GM12878 (cell line): Measurements from ENCODE around the gene GZMB. TPM values are rescaled to one million over a fixed set of nuclear protein-coding genes. Genes with fewer than 3 reads are reported as not detected.

Experiments used
- ATAC-seq: fragments of 200-7000 bp; cut with Tn5 transposase; 3 replicates; pipeline ENCODE4 v1.9.1; 2020; ENCODE audit warnings: mild to moderate bottlenecking, moderate library complexity
- BruUV-seq: library from RNA; stranded (reverse); fragments of 400-500 nt; replicated peaks from 2 replicates; lab custom pipeline; 2021; lab: Mats Ljungman, UMichigan
- CTCF ChIA-PET: fragments of 300-600 bp; sonication (Branson Sonifier 250); formaldehyde crosslinking; extraction: SDS; loops from one replicate; lab custom pipeline; 2021; ENCODE audit warnings: inconsistent platforms; lab: Yijun Ruan, JAX
- POLR2A ChIA-PET: fragments of 350-600 bp; formaldehyde crosslinking; extraction: SDS; loops from one replicate; lab custom pipeline; 2021; ENCODE audit warnings: inconsistent platforms; lab: Charles Lee
- RAD21 ChIA-PET: fragments of 300-600 bp; sonication (Branson Sonifier 250); formaldehyde crosslinking; loops from one replicate; lab custom pipeline; 2023; ENCODE audit warnings: antibody characterized with exemption; ENCODE audit not compliant: unreplicated experiment; lab: Charles Lee
- SMC1A ChIA-PET: fragments of 300-600 bp; sonication (Branson Sonifier 250); formaldehyde crosslinking; loops from one replicate; lab custom pipeline; 2023; ENCODE audit not compliant: unreplicated experiment, uncharacterized antibody; lab: Charles Lee
- DNase-seq: peaks from one replicate; pipeline ENCODE4 v3.0.0-alpha.2; 2011; ENCODE audit warnings: low read depth, low spot score
- FAIRE-seq: peaks from 3 replicates; lab custom pipeline; 2011; peaks lifted over from hg19 to GRCh38; lab: Jason Lieb, UNC
- H2AFZ ChIP-seq: 2 replicates; pipeline ENCODE4 v1.6.0; 2011; ENCODE audit warnings: low read depth, low read length, control low read depth; ENCODE audit not compliant: control insufficient read depth
- H3K27ac ChIP-seq: 2 replicates; pipeline ENCODE4 v1.5.1; 2011; ENCODE audit warnings: control low read depth; ENCODE audit not compliant: control insufficient read depth, insufficient read depth
- H3K27me3 ChIP-seq, 2 experiments: replicated peaks in 1 of 2; 2 replicates each; pipeline versions ENCODE4 v1.6.0 to v1.6.1; 2011; ENCODE audit warnings: low read length in 1 of 2; ENCODE audit not compliant: control insufficient read depth in 2 of 2, insufficient read depth in 2 of 2
- H3K36me3 ChIP-seq, 2 experiments: 2 replicates each; pipeline ENCODE4 v1.5.1; 2011; ENCODE audit warnings: low read length in 1 of 2; ENCODE audit not compliant: control insufficient read depth in 2 of 2, insufficient read depth in 2 of 2
- H3K4me1 ChIP-seq: 2 replicates; pipeline ENCODE4 v1.6.1; 2011; ENCODE audit warnings: mild to moderate bottlenecking, low read length, moderate library complexity, mixed read lengths; ENCODE audit not compliant: control insufficient read depth, insufficient read depth
- H3K4me2 ChIP-seq: 2 replicates; pipeline ENCODE4 v1.6.0; 2011; ENCODE audit warnings: control low read depth; ENCODE audit not compliant: control insufficient read depth, insufficient read depth
- H3K4me3 ChIP-seq: fragments of 200-600 bp; sonication (generic); 2 replicates; pipeline ENCODE4 v1.5.1; 2016
- H3K79me2 ChIP-seq: 2 replicates; pipeline ENCODE4 v1.6.0; 2011; ENCODE audit warnings: low read length; ENCODE audit not compliant: control insufficient read depth, insufficient read depth
- H3K9ac ChIP-seq: 2 replicates; pipeline ENCODE4 v1.8.0; 2011; ENCODE audit warnings: low read length, control low read depth, mixed read lengths; ENCODE audit not compliant: control insufficient read depth, insufficient read depth
- H3K9me3 ChIP-seq: replicated peaks from 3 replicates; pipeline ENCODE4 v1.5.1; 2011; ENCODE audit warnings: mild to moderate bottlenecking, low read length; ENCODE audit not compliant: control insufficient read depth, insufficient read depth
- H4K20me1 ChIP-seq: 2 replicates; pipeline ENCODE4 v1.6.0; 2011; ENCODE audit not compliant: control insufficient read depth, insufficient read depth
- CBX5 ChIP-seq: sonication (generic); IDR thresholded peaks from 2 replicates; pipeline ENCODE4 v1.6.1; 2016; ENCODE audit warnings: low read depth, moderate library complexity, mild to moderate bottlenecking, inconsistent platforms
- EP300 ChIP-seq, 2 experiments: fragments of 150-350 bp in 1 of 2; IDR thresholded peaks; 2 replicates each; pipeline ENCODE4 v1.6.1; 2011 to 2012; ENCODE audit warnings: low read depth in 2 of 2, low read length in 2 of 2, borderline replicate concordance in 1 of 2, improper control_type of control experiment in 1 of 2, inconsistent platforms in 1 of 2; ENCODE audit not compliant: control insufficient read depth in 1 of 2
- ETV6 ChIP-seq, 2 experiments: fragments of 450-650 bp in 1 of 2; IDR thresholded peaks in 1 of 2; conservative IDR thresholded peaks in 1 of 2; 2 replicates each; pipeline ENCODE4 v1.6.1; 2014; ENCODE audit warnings: antibody characterized with exemption in 1 of 2, borderline replicate concordance in 1 of 2, low read depth in 1 of 2, mild to moderate bottlenecking in 1 of 2, moderate library complexity in 1 of 2
- JUND ChIP-seq: IDR thresholded peaks from 2 replicates; pipeline ENCODE4 v1.6.1; 2012; ENCODE audit warnings: low read depth, mild to moderate bottlenecking, low read length, improper control_type of control experiment, moderate library complexity
- MYB ChIP-seq: fragments of 150-350 bp; IDR thresholded peaks from 2 replicates; pipeline ENCODE4 v1.6.1; 2014; ENCODE audit warnings: mild to moderate bottlenecking, low read depth, low read length, borderline replicate concordance
- NR2C2 ChIP-seq: IDR thresholded peaks from 2 replicates; pipeline ENCODE4 v1.6.1; 2011; ENCODE audit warnings: borderline replicate concordance, low read depth; ENCODE audit not compliant: control insufficient read depth, insufficient read length
- TCF3 ChIP-seq: IDR thresholded peaks from 2 replicates; pipeline ENCODE4 v1.6.1; 2012; ENCODE audit warnings: low read depth, mild to moderate bottlenecking, low read length, borderline replicate concordance; ENCODE audit not compliant: insufficient read depth
- ZBTB40 ChIP-seq: fragments of 450-650 bp; IDR thresholded peaks from 2 replicates; pipeline ENCODE4 v1.6.1; 2016; ENCODE audit warnings: mild to moderate bottlenecking, moderate library complexity, borderline replicate concordance
- ZNF592 ChIP-seq: fragments of 450-650 bp; IDR thresholded peaks from 2 replicates; pipeline ENCODE4 v1.6.1; 2017; ENCODE audit warnings: mild to moderate bottlenecking, moderate library complexity
- ZSCAN29 ChIP-seq: fragments of 450-650 bp; IDR thresholded peaks from 2 replicates; pipeline ENCODE4 v1.6.1; 2017; ENCODE audit warnings: mild to moderate bottlenecking, moderate library complexity
- WGBS: methylation state at CpG from one replicate; pipeline ENCODE4 v1.1.6; 2016; ENCODE audit warnings: low lambda C conversion rate; ENCODE audit not compliant: insufficient replicate concordance, insufficient coverage; ENCODE audit errors: missing lambda C conversion rate; 5-methylcytosine and 5-hydroxymethylcytosine counted together
- in situ Hi-C: fragments of 300-500 bp; cut with MboI; formaldehyde crosslinking; loops from 9 replicates; pipeline ENCODE4 v1.14.3; 2018; ENCODE audit warnings: mixed read lengths
- intact Hi-C: fragments of 100-400 bp; cut with micrococcal nuclease; formaldehyde crosslinking; loops from one replicate; pipeline ENCODE4 v1.14.2; 2022; ENCODE audit not compliant: unreplicated experiment
- polyA plus RNA-seq, 11 experiments: library from polyadenylated mRNA; depleted of rRNA in 4 of 11; unstranded in 6 of 11; stranded (reverse) in 5 of 11; fragments of >200 nt; fragmentation: Nextera tagmentation in 4 of 11; fragmentation: Illumina TruSeq in 1 of 11; extraction: Ambion mirVana in 4 of 11; extraction: Trizol in 1 of 11; gene quantifications; 1 replicate in 1 of 11; 2 replicates in 10 of 11; pipeline versions ENCODE4 v1.2.1 to v1.2.3, GENCODE V29; 2011 to 2016; ENCODE audit warnings: inconsistent platforms in 2 of 11, missing spikeins in 2 of 11, low read depth in 1 of 11
- total RNA-seq, 4 experiments: library from RNA; depleted of rRNA in 3 of 4; stranded (reverse); fragments of >200 nt in 3 of 4; fragmentation: Illumina TruSeq in 1 of 4; extraction: Trizol in 1 of 4; gene quantifications; 2 replicates each; pipeline versions ENCODE4 v1.2.1 to v1.2.3, GENCODE V29; 2013 to 2021

The GZMB gene
- total and polyA plus RNA-seq, 10 of the 15 experiments (the other 5 are each of a cell fraction or from before 2014, with no cell fraction given), result 0.19 to 0.87 (median 0.38) TPM; not detected in 7

GRCh38 chr14:24673534-24674203 is 39.7 kb upstream of the GZMB start (continued):
- no peak for TF ChIP-seq ZSCAN29

GRCh38 chr14:24673059-24673458 is 39.1 kb upstream of the GZMB start:
- no peaks in the 10 kb centered on the region for H3K9me3 ChIP-seq
- peak overlapping the region; percentile 81 for H3K9ac ChIP-seq
- H2AFZ ChIP-seq, result peak overlapping the region; percentile 77
- in situ Hi-C loops (no loop called here), intact Hi-C loops (loop anchor here (1.0 kb wide), 1 partner anchor 8 kb away; no protein-coding TSS in a partner anchor)
- no TSS peak for BruUV-seq
- POLR2A ChIA-PET, result interaction anchor here (0.9 to 1.8 kb wide), 2 partner anchors 34 to 67 kb away, joined by 3 to 4 read pairs; no protein-coding TSS in a partner anchor
- H3K4me3 ChIP-seq, result peak overlapping the region; percentile 75
- H3K27ac ChIP-seq, result peak overlapping the region; percentile 99
- FAIRE-seq, result no peak
- no peaks in the 10 kb centered on the region for H3K79me2 ChIP-seq
- H3K27me3 ChIP-seq, result no peaks in the 10 kb centered on the region
- RAD21 ChIA-PET, result interaction anchor here (0.9 to 2.5 kb wide), 6 partner anchors 7 to 60 kb away, joined by 3 to 12 read pairs (median 6); no protein-coding TSS in a partner anchor
- 0% methylated on average over 2 of the region's 2 CpGs for WGBS
- H3K4me2 ChIP-seq, result peak overlapping the region; percentile 95
- H3K36me3 ChIP-seq, result no peaks in the 10 kb centered on the region
- H4K20me1 ChIP-seq, result no peaks in the 10 kb centered on the region
- ATAC-seq, result peak; percentile 69
- DNase-seq, result no peak
- CTCF ChIA-PET, result interaction anchor here (0.9 to 3.6 kb wide), 6 partner anchors 8 to 356 kb away, joined by 3 to 24 read pairs (median 4); partner anchors contain the start of gene GZMH
- peaks cover 36% of the 10 kb centered on the region for H3K4me1 ChIP-seq
- SMC1A ChIA-PET, result interaction anchor here (0.6 to 3.1 kb wide), 14 partner anchors 9 to 356 kb away, joined by 3 to 16 read pairs (median 4); partner anchors contain the start of gene GZMH
- TF ChIP-seq NR2C2, result no peak
- TF ChIP-seq MYB, result no peak
- no peak for TF ChIP-seq ZBTB40
- TF ChIP-seq ZNF592, result no peak
- peak in 1 of 2 experiments; percentile 72; a peak in 1 of 4 replicates for TF ChIP-seq EP300 (IDR thresholded peaks at IDR 0.05; ENCODE audit: borderline replicate concordance in 1 of 2, control insufficient read depth in 1 of 2, low read depth in 2 of 2, low read length in 2 of 2)
- TF ChIP-seq JUND, result no peak
- 0 out of 2 replicates have a peak, but pooled peaks have one; percentile 50 for TF ChIP-seq TCF3
- no peak for TF ChIP-seq CBX5
- TF ChIP-seq ETV6 (conservative IDR thresholded peaks at IDR 0.05 in 1 of 2, IDR thresholded peaks at IDR 0.05 in 1 of 2; ENCODE audit: borderline replicate concordance in 1 of 2, low read depth in 1 of 2), result peak in 1 of 2 experiments; percentile 66; a peak in 1 of 4 replicates
